Cardiac muscle cell (in vitro differentiated cells and primary cell): Measurements from ENCODE around the gene GATA3. TPM values are rescaled to one million over a fixed set of nuclear protein-coding genes. Genes with fewer than 3 reads are reported as not detected.

Source experiments
- DNase-seq, 2 donors: peaks; one replicate each; pipeline versions ENCODE4 v3.0.0 to v3.0.0-alpha.2; 2010 to 2017; ENCODE audit warnings: low read depth in 1 of 2, low spot score in 1 of 2
- H3K27ac ChIP-seq: fragments of 200-600 bp; sonication (generic); 2 replicates; pipeline ENCODE4 v1.5.1; 2016
- H3K27me3 ChIP-seq: fragments of 200-600 bp; sonication (generic); 2 replicates; pipeline ENCODE4 v1.6.0; 2016; ENCODE audit warnings: control low read depth
- H3K36me3 ChIP-seq: fragments of 200-600 bp; sonication (generic); 2 replicates; pipeline ENCODE4 v1.5.1; 2016; ENCODE audit warnings: control low read depth
- H3K4me1 ChIP-seq: fragments of 200-600 bp; sonication (generic); 2 replicates; pipeline ENCODE4 v1.8.1; 2017; ENCODE audit warnings: low read depth, mild to moderate bottlenecking, mixed run types
- H3K4me3 ChIP-seq: fragments of 200-600 bp; sonication (generic); 2 replicates; pipeline ENCODE4 v1.5.1; 2016; ENCODE audit warnings: mild to moderate bottlenecking
- H3K9me3 ChIP-seq: fragments of 200-600 bp; sonication (generic); 2 replicates; pipeline ENCODE4 v1.5.1; 2017; ENCODE audit warnings: low read depth, mild to moderate bottlenecking, control low read depth
- polyA plus RNA-seq: library from polyadenylated mRNA; unstranded; fragments of >200 nt; fragmentation: Nextera tagmentation; extraction: Ambion mirVana; gene quantifications from 2 replicates; pipeline ENCODE4 v1.2.1, GENCODE V29; 2016
- total RNA-seq: library from RNA; depleted of rRNA; stranded (reverse); fragments of >200 nt; gene quantifications from 2 replicates; pipeline ENCODE4 v1.2.3, GENCODE V29; 2016
- TF ChIP-seq, protein P1 (sequence below): IDR thresholded peaks from 2 replicates; pipeline ENCODE4 v1.5.1; 2012; ENCODE audit warnings: low read depth, mild to moderate bottlenecking, low read length

The GATA3 gene
- total RNA-seq (2.1 and 3.4 TPM in 2 replicates), polyA plus RNA-seq (4.4 and 11.4 TPM in 2 replicates)

DNA sequence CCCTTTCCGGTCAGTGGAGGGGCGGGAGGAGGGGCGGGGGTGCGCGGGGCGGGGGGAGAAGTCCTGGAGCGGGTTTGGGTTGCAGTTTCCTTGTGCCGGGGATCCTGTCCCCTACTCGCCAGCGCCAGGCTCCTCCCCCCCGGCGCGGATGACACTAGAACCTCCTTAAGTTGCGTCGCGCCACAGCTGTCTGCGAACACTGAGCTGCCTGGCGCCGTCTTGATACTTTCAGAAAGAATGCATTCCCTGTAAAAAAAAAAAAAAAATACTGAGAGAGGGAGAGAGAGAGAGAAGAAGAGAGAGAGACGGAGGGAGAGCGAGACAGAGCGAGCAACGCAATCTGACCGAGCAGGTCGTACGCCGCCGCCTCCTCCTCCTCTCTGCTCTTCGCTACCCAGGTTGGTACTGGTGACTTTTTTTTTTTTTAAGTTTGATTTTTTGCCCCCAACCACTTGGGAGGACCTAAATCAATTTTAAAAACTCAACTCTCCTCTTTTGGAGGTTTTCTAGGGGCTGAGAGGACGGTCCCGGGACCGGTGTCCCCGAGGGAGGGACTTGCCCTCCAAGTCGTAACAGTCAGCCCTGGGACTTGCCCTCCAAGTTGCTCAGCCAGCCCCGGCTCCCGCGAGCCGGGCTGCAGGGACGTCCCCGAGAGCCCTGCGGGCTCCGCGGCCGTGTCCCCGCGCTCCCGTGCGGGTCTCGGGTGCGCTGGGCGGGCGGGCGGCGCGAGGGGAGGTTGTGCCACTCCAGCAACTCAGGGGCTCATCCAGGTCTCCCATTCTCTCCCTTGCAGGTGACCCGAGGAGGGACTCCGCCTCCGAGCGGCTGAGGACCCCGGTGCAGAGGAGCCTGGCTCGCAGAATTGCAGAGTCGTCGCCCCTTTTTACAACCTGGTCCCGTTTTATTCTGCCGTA lies at the start of gene GATA3:
Gene GATA3, plus strand, starts transcription at position 195 of the 914 bp plus-strand sequence. CDS start 968 bp downstream, outside the sequence.
- no peaks in the 10 kb centered on the region for H3K36me3 ChIP-seq
- DNase-seq, result peak; percentile 82 to 84
- peaks cover 13% of the 10 kb centered on the region for H3K4me1 ChIP-seq
- H3K9me3 ChIP-seq, result no peaks in the 10 kb centered on the region
- peaks cover 74% of the 10 kb centered on the region for H3K27me3 ChIP-seq
- peak within 1 kb of the TSS; percentile 59 for H3K4me3 ChIP-seq
- H3K27ac ChIP-seq, result no peak within 1 kb of the TSS
- TF ChIP-seq, protein P1, sequence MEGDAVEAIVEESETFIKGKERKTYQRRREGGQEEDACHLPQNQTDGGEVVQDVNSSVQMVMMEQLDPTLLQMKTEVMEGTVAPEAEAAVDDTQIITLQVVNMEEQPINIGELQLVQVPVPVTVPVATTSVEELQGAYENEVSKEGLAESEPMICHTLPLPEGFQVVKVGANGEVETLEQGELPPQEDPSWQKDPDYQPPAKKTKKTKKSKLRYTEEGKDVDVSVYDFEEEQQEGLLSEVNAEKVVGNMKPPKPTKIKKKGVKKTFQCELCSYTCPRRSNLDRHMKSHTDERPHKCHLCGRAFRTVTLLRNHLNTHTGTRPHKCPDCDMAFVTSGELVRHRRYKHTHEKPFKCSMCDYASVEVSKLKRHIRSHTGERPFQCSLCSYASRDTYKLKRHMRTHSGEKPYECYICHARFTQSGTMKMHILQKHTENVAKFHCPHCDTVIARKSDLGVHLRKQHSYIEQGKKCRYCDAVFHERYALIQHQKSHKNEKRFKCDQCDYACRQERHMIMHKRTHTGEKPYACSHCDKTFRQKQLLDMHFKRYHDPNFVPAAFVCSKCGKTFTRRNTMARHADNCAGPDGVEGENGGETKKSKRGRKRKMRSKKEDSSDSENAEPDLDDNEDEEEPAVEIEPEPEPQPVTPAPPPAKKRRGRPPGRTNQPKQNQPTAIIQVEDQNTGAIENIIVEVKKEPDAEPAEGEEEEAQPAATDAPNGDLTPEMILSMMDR, result no peak

DNA sequence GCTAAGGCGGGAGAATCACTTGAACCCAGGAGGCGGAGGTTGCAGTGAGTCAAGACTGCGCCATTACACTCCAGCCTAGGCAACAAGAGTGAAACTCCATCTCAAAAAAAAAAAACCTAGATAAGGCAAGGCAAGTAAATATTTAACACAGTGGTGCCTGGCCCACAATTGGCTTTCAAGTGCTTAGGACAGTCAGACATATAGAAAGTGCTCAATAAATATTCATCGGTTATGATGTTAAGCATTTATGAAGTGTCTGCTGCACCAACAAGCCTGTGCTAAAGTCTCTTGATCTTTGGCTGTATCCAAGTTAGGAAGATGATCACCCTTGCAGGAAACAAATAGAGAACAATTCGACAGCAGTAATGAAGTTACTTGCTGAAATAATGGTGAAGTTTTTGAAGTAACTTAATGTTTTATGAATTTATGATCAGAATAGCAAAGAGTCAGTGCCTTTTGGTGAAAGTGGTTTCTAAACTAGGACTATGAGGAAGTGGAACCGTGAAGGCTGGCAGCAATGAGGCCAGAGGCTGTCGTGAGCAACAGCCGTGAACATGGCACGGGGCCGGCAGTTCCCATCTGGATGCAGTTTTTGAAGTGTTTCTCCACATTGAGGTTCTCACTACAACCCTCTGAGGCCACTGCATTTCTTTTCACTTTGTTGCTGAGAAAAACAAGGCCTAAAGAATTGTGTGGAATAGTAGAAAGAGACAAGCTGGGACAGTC lies 48.1 kb upstream of the GATA3 start:
- H3K4me1 ChIP-seq, result no peaks in the 10 kb centered on the region
- H3K27ac ChIP-seq, result no peak overlapping the region
- H3K4me3 ChIP-seq, result no peak overlapping the region
- no peaks in the 10 kb centered on the region for H3K27me3 ChIP-seq
- H3K9me3 ChIP-seq, result no peaks in the 10 kb centered on the region
- TF ChIP-seq, protein P1, result no peak
- no peak for DNase-seq
- H3K36me3 ChIP-seq, result no peaks in the 10 kb centered on the region

DNA sequence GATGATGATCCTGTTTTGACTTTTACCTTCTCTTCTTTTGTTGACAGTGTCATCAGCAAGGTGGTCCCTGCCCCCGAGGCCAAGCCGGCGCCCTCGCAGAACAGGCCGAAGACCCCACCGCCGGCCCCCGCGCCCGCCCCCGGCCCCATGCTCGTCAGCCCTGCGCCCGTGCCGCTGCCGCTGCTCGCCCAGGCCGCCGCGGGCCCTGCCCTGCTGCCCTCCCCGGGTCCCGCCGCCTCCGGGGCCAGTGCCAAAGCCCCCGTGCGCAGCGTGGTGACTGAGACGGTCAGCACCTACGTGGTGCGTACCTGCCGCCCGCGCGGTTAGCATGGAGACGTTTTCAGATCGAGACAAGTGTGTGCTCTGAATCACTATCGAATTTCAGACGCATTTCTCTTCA lies 45.5 kb upstream of the GATA3 start:
- Histone ChIP-seq H3K4me3 (no peak overlapping the region), H3K27me3 (no peaks in the 10 kb centered on the region), H3K9me3 (no peaks in the 10 kb centered on the region), H3K36me3 (no peaks in the 10 kb centered on the region), H3K4me1 (no peaks in the 10 kb centered on the region), H3K27ac (no peak overlapping the region)
- no peak for DNase-seq
- TF ChIP-seq, protein P1, result no peak

DNA sequence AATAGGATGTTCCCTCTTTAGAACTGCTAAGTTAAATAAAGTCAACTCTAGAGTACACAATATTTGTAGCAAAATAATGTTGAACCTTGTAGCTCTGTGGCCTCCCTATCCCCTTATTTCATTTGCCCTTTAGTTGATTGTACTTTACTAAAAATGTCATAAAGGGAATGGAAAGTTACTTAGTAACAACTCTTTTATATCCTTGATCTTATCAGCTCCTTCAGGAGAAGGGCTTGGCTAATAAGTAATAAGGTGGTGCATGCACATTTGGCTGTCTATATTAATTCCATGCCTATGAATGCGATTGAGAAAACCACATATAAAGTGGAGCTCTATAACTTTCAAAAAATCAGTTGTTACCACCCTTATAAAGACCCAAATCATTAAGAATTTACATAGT lies 41.5 kb upstream of the GATA3 start:
- TF ChIP-seq, protein P1, result no peak
- Histone ChIP-seq H3K27ac (no peak overlapping the region), H3K4me1 (peaks cover 6% of the 10 kb centered on the region), H3K36me3 (peaks cover 8% of the 10 kb centered on the region), H3K9me3 (no peaks in the 10 kb centered on the region), H3K4me3 (no peak overlapping the region), H3K27me3 (no peaks in the 10 kb centered on the region)
- no peak for DNase-seq

DNA sequence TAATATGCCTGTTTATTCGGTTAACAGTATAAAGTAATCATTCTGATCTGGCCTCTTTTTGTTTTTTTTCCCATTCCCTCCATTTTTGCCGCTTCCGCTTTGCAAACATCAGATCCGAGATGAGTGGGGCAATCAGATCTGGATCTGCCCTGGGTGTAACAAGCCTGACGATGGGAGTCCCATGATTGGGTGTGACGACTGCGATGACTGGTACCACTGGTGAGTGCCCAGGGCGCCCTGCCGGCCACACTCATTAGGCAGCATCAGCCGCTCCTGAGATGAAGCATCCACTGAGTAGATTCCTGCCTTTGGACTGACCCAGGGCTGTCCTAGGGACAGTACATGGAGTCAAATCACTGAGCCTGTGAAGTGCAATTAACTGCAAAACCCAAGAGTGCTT lies 40.9 kb upstream of the GATA3 start:
- H3K27ac ChIP-seq, result no peak overlapping the region
- TF ChIP-seq, protein P1, result no peak
- H3K27me3 ChIP-seq, result no peaks in the 10 kb centered on the region
- no peak overlapping the region for H3K4me3 ChIP-seq
- H3K36me3 ChIP-seq, result peaks cover 8% of the 10 kb centered on the region
- no peak for DNase-seq
- no peaks in the 10 kb centered on the region for H3K9me3 ChIP-seq
- H3K4me1 ChIP-seq, result peaks cover 6% of the 10 kb centered on the region
